T-helper 22 cell (primary cell): ENCODE data around the gene FOXN3.
"Not testable (repeated sequence)": the region's sequence is repeated elsewhere in the genome, so short reads cannot be mapped to it uniquely, and the experiment has no call there.

Experiments
- DNase-seq: peaks from one replicate; pipeline ENCODE4 v3.0.0-alpha.2; 2020; ENCODE audit warnings: low read depth

The FOXN3 gene

DNA sequence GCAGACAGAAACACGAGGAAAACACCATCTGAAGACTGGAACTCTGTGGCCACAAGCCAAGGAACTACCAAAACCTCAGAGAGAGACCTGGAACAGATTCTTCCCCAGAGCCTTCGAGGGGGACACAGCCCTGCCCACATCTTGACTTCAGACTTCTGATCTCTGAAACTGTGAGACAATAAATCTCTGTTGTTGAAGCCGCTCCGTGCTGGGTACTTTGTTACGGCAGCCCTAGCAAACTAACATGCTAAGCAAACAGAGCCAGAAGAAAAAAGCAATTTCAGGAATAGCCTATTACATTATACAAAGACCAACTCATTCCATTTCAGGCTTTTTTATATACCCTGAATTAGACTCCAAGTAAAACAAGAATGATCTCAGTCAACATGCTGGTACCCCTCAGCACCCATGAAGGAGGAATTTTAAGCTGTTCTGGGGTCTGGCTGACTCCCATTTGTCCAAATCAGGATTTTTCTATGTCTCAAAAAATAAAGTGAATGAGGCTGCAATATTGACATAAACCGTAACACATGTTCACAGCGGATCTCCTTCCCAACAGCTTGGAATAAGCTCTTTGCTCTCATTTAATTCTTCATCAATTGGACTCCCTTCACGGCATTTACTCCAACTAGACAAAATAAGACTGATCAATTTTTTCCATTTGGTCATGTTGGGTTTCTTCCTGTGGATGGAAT, 190.1 kb downstream of the FOXN3 start:
- no peak for DNase-seq

DNA sequence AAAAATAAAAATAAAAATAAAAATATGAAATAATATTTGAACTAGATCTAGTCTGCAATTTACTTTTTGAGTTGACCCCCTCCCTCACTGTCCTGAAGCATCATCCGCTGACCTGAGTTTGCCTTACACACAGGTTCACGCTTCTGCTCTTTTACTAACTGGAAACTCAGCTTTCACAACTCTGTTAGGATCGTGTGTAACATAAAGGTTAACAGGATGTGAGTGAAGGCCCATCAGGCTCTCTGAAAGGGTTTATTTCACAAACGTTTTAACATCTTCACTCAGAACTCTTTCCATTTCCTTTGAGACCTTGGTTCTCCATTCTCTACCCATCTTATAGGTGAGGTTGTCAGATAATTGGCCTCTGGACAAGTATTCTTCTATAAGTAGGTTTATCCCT, 191.4 kb downstream of the FOXN3 start:
- no peak for DNase-seq

DNA sequence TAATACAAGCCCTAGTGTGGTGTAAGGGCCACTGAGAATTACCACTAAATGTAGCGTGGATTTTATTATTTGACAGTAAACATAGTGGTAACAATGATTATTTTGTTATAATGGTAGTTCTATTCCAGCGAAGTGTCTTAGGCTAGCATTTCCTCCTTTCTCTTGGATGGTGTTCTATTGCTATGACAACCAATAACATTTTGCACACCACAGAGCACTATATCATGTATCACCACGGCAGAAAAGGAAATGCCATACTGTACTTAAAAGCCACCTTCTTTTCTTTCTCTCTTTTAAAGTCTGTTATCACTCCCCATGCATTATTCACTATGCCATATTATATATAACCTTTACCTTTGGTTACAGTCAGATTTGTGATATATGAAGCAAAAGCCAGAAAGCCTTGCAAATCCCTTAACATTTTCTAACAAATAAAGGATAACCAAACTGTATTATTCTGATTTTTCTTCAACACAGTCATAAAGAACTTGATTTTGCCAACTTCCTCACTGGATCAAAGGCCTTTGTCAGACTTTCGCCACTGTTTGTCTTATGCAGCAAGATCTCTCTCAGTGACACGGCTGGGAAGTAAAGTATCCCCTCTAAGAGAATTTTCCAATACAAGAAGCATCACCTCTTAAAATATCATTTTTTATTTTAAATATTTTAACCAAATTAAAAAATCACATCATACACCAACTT, 195.8 kb downstream of the FOXN3 start:
- DNase-seq, result no peak

DNA sequence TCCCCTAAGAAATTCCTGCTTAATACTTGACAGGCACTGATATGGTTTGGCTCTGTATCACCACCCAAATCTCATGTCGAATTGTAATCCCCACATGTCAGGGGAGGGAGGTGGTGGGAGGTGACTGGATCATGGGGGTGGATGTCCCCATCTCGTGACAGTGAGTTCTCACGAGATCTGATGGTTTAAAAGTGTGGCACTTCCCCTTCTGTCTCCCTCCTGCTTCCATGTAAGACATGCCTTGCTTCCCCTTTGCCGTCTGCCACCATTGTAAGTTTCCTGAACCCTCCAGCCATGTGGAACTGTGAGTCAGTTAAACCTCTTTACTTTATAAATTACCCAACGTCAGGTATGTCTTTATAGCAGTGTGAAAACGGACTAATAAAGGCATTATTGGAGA, 198.0 kb downstream of the FOXN3 start:
- DNase-seq, result no peak

DNA sequence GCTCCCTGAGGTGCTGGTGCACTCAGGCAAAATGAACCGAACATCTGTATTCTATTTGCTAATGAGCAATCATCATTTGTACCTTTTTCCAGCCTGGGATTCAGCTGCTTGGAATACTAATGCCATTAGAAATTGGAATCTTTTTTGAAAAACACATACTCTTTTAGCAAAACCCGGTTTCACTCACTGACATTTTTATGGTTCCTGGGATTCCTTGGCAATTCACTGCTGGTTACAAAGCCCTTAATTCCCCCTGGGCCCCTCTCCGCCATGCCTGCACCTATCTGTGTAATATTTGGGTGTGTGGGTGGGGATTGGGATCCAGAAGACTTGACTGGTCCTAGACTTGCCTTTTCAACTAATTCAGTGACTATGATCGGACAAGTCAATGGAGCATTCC, 199.1 kb downstream of the FOXN3 start:
- no peak for DNase-seq

DNA sequence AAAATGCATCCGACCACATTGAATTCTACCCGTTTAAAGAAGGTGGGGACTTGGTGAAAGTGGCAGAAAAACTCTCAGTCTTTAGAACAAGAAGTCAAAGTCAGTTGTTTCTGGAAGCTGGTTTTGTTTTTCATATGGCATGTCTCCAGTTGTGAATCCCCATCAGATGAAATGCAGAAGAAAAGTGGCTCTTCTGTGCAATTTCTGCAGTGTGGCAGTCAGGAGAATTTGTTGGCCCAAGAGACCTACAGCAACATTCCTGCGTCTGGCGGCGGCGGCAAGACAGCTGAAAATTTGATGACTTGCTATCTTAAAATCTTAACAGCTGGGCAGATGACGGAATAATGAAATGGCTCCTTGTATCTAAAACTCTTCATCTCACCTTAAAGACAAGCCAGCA, 201.5 kb downstream of the FOXN3 start:
- no peak for DNase-seq

DNA sequence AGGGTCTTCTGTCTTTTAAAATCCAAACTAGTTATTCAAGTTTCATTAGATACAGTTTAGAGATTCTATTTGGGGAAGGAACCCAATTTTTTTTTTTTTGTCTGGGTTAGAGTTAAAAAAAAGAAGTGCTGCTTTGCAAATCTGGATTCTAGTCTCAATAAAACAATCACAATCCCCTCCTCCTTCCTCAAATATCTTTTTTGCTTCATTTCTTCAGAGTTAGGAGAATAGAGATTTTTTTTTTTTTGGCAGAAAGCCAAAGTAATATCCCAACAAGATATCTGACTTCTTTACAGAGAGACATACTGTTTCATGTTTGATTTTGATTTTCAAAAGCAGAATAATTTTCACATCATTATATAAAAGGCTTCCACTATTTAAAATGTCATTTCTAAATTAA, 201.9 kb downstream of the FOXN3 start:
- DNase-seq, result no peak

DNA sequence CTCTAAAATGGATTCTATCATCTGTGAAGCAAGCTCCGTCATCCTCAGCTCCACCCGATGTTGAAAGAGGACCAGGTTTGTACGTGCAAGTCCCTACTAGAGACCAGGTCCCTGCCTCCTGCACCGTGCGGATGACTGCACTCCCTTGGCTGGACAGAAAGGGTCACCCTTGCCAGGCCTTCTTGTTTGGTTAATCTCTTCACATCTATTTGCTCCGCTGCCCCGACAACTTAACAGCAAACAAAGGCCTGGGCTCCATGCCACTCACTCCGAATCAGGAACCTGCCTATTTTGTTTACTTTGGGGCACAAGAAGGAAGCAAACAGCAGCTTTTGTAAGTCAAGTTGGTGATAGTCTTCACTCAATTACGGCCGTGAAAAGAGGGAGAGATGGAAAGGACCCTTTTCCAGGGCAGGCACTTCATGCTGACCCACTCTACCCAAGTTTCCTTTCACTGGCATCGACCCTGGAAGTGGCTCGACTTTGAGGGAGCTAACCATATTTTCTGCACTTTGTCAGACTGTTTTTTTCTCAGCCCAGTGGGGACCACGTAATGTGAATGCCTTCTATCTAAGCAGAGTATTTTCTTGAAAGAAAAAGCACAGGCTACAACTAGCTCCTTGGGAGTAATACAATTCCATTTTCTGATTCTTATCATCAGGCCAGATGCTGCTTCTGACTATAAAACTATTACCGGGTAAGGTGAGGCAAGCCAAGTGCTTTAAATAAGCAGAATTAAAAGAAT, 202.6 kb downstream of the FOXN3 start:
- no peak for DNase-seq

DNA sequence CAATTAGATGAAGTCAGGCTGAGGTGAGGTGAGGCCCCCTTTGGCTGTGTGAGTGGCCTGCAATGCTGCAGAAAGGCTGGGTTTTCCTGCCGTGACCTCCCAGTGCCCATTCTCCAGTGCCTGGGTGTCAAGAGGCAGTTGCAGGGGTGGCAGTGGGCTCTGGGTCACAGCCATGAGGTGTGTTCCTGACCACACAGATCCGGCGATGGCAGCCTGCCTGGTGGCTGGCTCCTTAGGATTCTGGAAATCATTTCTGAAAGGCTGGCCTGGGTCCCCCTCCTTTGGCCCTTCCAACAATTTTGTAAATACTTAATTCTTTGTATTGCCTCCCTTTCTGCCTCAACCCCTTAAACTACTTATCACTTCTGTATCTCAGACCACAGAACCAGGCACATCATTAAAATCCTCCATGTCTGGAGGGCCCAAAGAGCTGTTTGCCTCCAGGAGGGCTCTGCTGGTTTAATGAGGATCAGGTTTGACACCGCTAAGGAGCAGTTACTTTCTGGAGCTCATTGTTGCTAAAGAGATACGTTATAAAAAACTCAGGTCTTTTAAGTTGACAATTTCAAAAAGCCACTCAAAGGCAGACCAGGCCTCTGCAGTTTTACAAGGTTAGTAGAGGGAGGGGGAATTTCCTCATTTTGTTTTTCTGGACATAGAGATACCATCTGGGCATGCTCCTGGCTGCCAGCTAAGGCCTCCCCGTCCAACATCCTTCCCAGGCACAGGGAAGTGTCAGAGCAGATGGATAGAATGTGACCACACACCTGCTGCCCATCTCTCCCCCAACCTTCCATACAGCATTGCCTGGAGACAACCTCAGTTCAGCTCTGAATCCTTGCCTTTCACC, 204.4 kb downstream of the FOXN3 start:
- DNase-seq, result no peak

DNA sequence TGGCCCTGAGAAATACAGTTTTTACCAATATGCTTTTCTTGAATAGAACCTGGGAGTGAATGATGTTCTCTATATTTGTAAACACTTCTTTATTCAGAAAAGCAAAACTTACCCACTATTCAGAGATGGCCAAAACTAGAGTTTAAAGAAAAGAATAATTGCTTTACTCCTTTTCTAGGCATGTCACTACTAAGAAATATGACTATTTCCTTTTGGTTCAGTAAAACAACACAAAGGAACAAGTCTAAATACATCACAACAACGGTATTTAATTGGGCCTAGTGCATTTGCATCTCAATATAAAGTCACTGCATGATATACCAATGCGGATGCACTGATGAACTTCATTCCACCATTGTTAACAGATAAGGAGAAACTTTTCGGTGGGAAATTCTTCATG, 207.5 kb downstream of the FOXN3 start:
- DNase-seq, result no peak

DNA sequence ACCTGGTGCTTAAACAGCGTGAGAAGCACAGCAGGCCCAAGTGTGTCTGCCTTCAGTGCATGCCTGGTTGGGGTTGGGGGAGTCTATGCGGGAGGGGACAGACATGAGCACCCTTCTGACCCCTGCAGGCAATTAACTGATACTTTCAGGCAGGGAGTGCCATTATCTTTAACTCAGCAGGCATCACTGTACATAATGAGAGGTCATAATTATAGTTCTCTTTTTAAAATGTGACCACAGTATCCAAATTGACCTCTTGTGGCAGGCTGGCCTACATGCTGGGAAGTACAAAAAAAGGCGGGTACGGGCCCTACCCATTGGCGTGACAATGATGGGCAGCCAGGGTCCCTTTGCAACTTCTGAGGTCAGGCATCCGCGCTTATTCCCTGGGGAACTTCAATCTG, 209.1 kb downstream of the FOXN3 start:
- DNase-seq, result no peak

DNA sequence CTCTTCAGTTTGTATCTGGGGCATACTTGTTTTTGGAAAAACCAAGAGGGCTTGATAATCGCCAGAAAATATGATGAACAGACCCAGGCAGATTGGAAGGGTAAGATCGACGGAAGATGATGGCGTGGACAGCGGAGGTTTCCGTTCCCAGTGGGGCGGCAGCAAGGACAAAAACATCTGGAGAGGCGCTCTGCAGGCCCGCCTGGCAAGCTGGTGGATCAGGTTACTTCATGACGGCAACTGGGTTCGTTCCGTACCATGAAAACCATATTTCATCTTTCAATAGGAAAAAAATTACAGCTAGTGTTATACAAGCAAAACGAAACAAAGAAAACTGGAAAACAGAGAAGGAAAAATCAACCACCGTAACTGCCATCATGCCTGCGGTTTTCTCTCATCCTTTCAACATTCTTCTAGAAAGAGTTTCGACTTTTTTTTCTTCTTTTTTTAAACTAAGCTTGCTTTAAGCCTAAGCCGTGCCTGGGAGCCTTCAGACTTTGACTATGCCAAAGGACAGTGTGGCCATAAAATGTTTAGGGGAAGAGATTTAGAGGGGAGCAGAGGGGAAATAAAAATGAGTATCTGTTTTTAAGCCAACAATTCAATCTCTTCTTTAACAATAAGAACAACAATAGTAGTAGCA, 210.5 kb downstream of the FOXN3 start:
- DNase-seq, result no peak

DNA sequence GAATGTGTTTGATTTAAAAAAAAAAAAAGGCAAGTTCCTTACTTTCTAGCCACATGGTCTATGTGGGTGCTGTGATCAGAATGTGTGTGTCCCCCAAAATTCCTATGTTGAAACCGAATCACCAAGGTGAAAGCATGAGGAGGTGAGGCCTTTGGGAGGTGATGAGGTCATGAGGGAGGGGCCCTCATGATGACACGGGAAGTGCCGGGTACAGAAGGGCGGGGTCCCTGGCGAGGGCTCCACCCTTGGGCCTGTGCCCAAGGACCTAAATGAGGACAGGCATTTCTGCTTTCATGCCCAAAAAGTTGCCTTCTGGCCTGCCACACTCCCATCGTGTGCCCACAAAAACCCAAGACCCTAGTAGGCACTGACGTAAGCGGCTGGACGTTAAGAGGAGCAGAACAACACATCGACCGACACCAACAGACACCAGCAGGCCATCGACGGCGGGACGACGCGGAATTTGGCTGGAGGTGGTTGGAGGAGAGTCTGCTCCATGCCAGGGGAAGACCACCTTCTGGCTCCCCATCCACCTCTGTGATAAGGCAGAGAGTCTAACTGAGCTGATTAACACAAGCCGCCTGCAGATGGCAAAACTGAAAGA, 211.8 kb downstream of the FOXN3 start:
- no peak for DNase-seq

DNA sequence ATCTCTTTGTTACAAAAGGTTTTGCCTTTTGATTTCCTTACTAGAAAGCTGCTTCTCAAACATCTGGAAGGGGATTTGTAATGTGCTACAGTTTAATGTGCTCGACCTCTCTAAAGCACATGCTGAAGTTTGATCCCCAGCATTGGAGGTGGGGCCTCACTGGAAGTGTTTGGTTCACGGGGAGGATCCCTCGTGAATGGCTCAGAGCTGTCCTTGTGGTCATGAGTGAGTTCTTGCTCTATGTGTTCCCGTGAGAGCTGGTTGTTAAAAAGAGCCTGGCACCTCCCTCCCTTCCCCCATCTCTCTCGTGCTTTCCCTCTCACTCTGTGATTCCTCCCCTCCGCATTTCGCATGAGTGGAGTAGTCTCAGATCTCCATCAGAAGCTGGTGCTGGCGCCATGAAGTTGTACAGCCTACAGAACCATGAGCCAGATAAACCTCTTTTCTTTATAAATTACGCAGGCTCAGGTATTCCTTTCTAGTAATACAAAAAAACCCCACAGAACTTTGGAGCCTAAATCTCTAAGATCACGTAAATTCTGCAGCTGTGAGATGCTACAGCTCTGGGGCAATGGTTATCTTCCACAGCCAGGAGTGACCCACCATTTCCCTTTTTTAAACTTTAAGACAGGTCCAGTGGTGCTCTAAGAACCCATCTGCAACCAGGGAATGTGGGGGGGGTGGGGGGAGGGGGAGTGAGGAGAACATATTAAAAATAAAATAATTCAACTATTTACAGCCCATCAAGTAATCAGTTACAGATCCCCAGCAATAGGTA, 214.4 kb downstream of the FOXN3 start:
- no peak for DNase-seq

DNA sequence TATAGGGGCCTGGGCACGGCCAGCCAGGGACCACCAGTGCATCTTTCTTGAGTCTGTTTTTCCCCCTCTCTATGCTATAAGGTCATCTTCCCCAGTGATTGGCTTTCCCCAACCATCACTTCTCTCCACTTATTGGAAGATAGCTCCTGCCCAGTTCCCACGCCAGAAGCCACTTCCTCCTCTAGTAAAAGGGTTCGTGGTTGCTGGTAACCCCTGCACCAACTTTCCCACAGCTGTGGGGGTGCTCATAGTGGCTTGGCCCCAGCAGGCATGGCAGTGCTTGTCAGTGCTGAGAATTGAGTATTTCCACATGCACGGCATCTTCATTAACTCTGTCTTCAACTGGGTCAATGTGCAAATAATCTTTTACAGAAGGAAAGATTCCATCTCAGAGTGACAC, 215.4 kb downstream of the FOXN3 start:
- DNase-seq, result no peak

DNA sequence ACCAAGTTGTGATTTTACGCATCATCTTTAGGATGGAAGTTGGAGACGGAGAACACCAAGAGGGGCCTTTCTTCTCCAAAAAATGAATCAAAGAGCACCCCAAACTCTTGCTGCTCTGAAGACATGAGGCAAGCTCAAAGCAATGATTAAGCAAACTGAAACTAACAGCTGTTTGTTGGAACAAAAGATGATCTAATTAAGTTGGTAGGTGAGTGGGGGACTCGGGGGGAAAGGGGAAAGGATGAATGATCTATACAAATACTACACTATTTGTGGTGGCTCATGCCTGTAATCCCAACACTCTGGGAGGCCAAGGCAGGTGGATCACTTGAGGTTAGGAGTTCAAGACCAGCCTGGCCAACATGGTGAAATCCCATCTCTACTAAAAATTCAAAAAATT, 217.7 kb downstream of the FOXN3 start:
- DNase-seq, result not testable (repeated sequence)

DNA sequence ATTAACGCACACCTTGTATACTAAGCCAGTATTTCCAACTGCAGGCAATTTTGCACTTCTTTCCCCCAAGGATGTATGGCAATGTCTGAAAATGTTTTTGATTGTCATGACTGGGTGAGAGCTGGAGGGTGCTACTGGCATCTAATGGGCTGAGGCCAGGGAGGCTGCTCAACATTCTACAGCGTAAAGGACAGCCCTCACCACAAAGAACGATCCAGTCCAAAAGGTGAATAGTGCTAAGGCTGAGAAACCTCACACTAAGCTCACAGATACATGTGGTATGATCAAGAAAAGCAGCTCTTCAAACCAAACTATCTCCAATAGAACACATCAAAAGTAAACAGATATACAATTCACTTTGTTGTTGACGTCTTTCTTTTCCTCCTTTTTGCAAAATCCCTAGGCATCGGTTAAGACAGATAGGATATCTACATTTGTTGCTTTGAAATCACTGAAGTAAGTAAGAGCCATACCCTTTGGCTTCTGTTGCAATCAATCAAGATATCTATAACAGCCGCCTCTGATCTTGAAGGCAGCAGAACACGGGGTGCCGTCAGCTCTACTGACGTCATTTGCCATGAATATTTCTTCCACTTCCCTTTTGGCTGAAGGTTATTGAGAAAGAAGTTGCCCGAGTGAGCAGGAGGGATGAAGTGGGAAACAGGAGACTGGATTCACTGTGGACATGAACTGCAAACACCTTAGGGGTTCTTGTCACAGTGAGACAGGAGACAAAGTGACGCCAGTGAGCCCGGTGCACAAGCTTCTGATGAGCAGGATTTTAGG, 218.3 kb downstream of the FOXN3 start:
- no peak for DNase-seq

DNA sequence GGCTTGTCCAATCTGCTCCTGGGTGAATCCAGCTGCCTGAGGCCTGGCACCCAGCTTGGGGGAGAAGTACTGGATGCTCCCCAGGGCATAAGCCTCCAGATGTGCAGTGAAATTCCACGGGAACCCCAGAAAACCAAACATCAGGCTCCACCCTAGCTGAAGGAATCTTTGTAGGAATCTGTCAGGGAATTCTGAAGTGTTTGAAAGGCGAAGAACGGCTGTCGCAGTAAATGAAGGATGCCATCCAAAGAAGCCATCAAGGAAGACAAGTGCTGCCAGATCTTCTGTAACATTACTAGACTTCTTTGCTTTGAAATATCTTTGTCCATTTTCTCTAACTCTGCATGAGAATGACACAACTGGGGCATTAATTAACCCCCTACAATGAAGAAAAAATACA, 219.4 kb downstream of the FOXN3 start:
- DNase-seq, result no peak

DNA sequence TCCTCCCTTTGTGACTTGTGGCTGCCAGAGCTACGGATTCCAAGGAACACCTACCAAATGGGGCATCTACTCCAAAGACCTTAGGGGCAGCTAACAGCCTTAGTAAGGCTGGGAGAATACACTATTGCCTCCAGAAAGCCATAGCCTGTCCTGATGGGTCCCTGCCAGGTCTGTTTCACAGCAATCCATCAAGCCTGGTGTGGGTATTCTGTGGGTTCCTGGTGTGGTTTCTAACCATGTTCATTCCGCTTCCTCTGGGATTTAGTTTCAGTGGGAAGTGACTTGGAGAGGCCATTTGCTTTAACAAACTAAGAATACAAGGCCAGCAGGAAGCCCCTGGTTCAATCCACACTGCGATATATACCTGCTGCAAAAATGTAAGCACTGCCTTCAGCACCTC, 220.5 kb downstream of the FOXN3 start:
- DNase-seq, result no peak

DNA sequence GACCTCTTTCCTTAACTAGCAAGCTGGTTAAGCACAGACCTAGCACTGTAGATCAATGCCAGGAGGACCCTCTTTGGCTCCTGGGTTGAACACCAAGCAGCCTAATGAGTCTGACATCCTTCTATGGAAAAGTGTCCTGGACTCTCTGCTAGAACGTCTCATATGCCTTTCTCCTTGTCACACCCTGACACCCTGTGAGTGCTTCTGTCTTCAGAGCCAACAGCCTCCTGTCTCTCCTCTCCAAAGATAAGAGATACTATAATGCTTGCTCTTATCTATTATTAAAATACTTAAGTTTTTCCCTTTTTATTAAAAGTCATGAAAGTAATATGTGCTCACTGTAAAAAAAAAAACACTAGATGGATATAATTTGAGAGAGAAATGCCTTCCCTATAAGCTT, 222.7 kb downstream of the FOXN3 start:
- DNase-seq, result no peak
